ENCODE results near the gene POLR3GL.

DNA sequence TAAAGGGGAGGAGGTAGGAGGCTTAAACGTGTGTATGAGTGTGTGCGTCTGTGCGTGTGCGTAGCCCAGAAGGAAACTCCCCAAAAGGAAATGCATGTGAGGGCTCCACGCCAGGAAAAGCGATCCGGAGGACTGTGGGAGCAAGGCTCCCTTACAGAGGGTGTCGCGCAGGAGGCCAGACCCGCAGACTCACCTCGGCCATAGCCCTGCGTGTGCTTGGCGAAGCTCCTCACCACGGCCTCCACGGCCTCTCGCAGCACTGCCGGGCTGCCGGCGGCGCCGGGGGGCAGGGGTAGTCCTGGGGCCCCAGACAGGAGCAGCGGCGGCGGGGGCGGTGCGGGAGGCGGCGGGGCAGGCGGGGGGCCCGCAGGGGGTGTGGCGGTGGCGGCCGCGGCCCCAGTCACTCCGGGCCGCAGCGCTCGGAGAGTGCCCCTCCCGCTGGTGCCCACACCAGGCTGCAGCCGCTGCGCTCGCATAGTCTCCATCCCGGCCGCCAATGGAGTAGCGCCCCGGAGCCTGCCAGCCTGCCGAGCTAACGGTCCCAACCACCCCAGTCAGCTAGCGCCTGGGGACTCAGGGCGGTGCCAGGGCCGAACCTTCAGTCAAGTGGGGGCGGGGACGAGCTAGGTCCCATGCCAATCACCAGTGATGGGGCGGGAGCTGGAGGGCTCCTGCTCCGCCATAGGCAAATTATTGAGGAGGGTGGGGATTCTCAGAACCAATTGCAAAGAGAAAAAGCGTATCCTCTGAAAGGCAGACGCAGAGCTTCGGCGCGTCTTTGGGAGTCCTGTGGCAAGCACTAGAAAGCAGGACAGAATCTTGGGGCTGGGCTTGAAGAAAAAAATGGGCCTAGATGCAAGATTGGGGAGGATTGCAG lies 6.8 kb upstream of the POLR3GL start, which contains the start of gene LIX1L:
- TF ChIP-seq CTCF (IDR thresholded peaks at IDR 0.05; ENCODE audit: low read depth, low read length) (no peak), MAX (IDR thresholded peaks at IDR 0.05; ENCODE audit: low read depth, low read length) (peak; percentile 67), POLR2A (IDR thresholded peaks at IDR 0.05; ENCODE audit: extremely low read depth, insufficient read length) (peak; percentile 66), MYC (IDR thresholded peaks at IDR 0.05; ENCODE audit: low read depth, low read length) (peak; percentile 60)
